Endothelial cell of umbilical vein (primary cell): ENCODE results near the gene PRRX2. TPM values are rescaled to one million over a fixed set of nuclear protein-coding genes. Genes with fewer than 3 reads are reported as not detected.
A peak's percentile ranks its signal among the peaks of the same experiment; 100 is the strongest.

Experiments
- BruUV-seq: library from RNA; stranded (reverse); fragments of 400-500 nt; replicated peaks from 2 replicates; lab custom pipeline; 2021; lab: Mats Ljungman, UMichigan
- CTCF ChIA-PET: fragments of 300-600, 350-600 bp; sonication (Branson Sonifier 250); formaldehyde crosslinking; loops from one replicate; lab custom pipeline; 2021; ENCODE audit warnings: antibody characterized with exemption, inconsistent platforms; lab: Charles Lee
- POLR2A ChIA-PET: fragments of 300-600, 350-600 bp; sonication (Branson Sonifier 250); formaldehyde crosslinking; loops from one replicate; lab custom pipeline; 2021; ENCODE audit warnings: antibody characterized with exemption, inconsistent platforms; lab: Charles Lee
- DNase-seq: peaks from one replicate; pipeline ENCODE4 v3.0.0-alpha.2; 2011; ENCODE audit warnings: low read depth, low spot score
- FAIRE-seq: peaks from 2 replicates; lab custom pipeline; 2011; peaks lifted over from hg19 to GRCh38; lab: Jason Lieb, UNC
- H2AFZ ChIP-seq: 2 replicates; pipeline ENCODE4 v1.6.0; 2012; ENCODE audit warnings: low read depth, low read length, control low read depth, inconsistent platforms
- H3K27ac ChIP-seq: 2 replicates; pipeline ENCODE4 v1.5.1; 2011; ENCODE audit warnings: low read depth, mild to moderate bottlenecking, control low read depth, low read length, moderate library complexity; ENCODE audit not compliant: insufficient read depth
- H3K27me3 ChIP-seq, 2 experiments: 2 replicates each; pipeline versions ENCODE4 v1.6.0 to v1.6.1; 2011; ENCODE audit warnings: low read length in 2 of 2, mixed read lengths in 1 of 2; ENCODE audit not compliant: control insufficient read depth in 2 of 2, insufficient read depth in 2 of 2
- H3K36me3 ChIP-seq, 2 experiments: 2 replicates in 1 of 2; 3 replicates in 1 of 2; pipeline ENCODE4 v1.5.1; 2011; ENCODE audit warnings: low read length in 2 of 2, mild to moderate bottlenecking in 1 of 2, moderate library complexity in 1 of 2; ENCODE audit not compliant: control insufficient read depth in 2 of 2, insufficient read depth in 2 of 2; ENCODE audit errors: extremely low read depth in 1 of 2
- H3K4me1 ChIP-seq: 3 replicates; pipeline ENCODE4 v1.5.1; 2011; ENCODE audit warnings: mild to moderate bottlenecking, low read length; ENCODE audit not compliant: control insufficient read depth, insufficient read depth; ENCODE audit errors: extremely low read depth
- H3K4me2 ChIP-seq: 2 replicates; pipeline ENCODE4 v1.6.1; 2011; ENCODE audit warnings: low read length, control low read depth, mixed read lengths; ENCODE audit not compliant: insufficient read depth
- H3K4me3 ChIP-seq, 3 experiments: fragments of 200-600 bp in 1 of 3; sonication (generic), shearing (Covaris generic) in 1 of 3; replicated peaks in 1 of 3; 2 replicates each; pipeline ENCODE4 v1.5.1; 2011 to 2016; ENCODE audit warnings: control low read depth in 3 of 3, low read length in 3 of 3, mild to moderate bottlenecking in 2 of 3, inconsistent platforms in 1 of 3, low read depth in 1 of 3, moderate library complexity in 1 of 3; ENCODE audit not compliant: insufficient read depth in 1 of 3
- H3K79me2 ChIP-seq: 2 replicates; pipeline ENCODE4 v1.6.0; 2012; ENCODE audit warnings: low read length, inconsistent platforms; ENCODE audit not compliant: control insufficient read depth, insufficient read depth
- H3K9ac ChIP-seq: replicated peaks from 2 replicates; pipeline ENCODE3; 2011; ENCODE audit warnings: low read length, control low read depth; ENCODE audit not compliant: insufficient read depth; ENCODE audit errors: extremely low read depth
- H3K9me1 ChIP-seq: replicated peaks from 3 replicates; pipeline ENCODE4 v1.6.0; 2011; ENCODE audit warnings: mild to moderate bottlenecking, low read length; ENCODE audit not compliant: control insufficient read depth, insufficient read depth; ENCODE audit errors: extremely low read depth
- H3K9me3 ChIP-seq: replicated peaks from 2 replicates; pipeline ENCODE4 v1.5.1; 2012; ENCODE audit warnings: low read length, inconsistent platforms; ENCODE audit not compliant: control insufficient read depth, insufficient read depth
- H4K20me1 ChIP-seq: replicated peaks from 2 replicates; pipeline ENCODE3; 2011; ENCODE audit warnings: mild to moderate bottlenecking, low read length; ENCODE audit not compliant: control insufficient read depth, insufficient read depth; ENCODE audit errors: extremely low read depth
- CTCF ChIP-seq, 2 donors: IDR thresholded peaks; 1 replicate in 1 of 2; 2 replicates in 1 of 2; pipeline ENCODE4 v1.5.1; 2011; ENCODE audit warnings: low read length in 2 of 2, mild to moderate bottlenecking in 2 of 2, moderate library complexity in 2 of 2, control low read depth in 1 of 2, inconsistent platforms in 1 of 2, low read depth in 1 of 2; ENCODE audit not compliant: insufficient read depth in 1 of 2; ENCODE audit errors: extremely low read depth in 1 of 2
- EZH2 ChIP-seq: IDR thresholded peaks from 2 replicates; pipeline ENCODE4 v1.6.1; 2012; ENCODE audit warnings: borderline replicate concordance, low read depth, mild to moderate bottlenecking, moderate library complexity, low read length, inconsistent platforms; ENCODE audit not compliant: severe bottlenecking
- FOS ChIP-seq: IDR thresholded peaks from 2 replicates; pipeline ENCODE4 v1.6.1; 2011; ENCODE audit warnings: mild to moderate bottlenecking, low read length, moderate library complexity, borderline replicate concordance; ENCODE audit not compliant: insufficient read depth
- GATA2 ChIP-seq: IDR thresholded peaks from 2 replicates; pipeline ENCODE4 v1.7.0; 2011; ENCODE audit warnings: low read depth, mild to moderate bottlenecking, moderate library complexity, mixed read lengths, low read length; ENCODE audit not compliant: insufficient read length, insufficient read depth
- JUN ChIP-seq: IDR thresholded peaks from 2 replicates; pipeline ENCODE4 v1.6.1; 2011; ENCODE audit warnings: borderline replicate concordance, low read depth; ENCODE audit not compliant: insufficient read length, insufficient read depth
- MYC ChIP-seq: IDR thresholded peaks from one replicate; pipeline ENCODE4 v1.6.1; 2011; ENCODE audit warnings: mild to moderate bottlenecking, low read depth, low read length
- POLR2A ChIP-seq: IDR thresholded peaks from 2 replicates; pipeline ENCODE4 v1.6.1; 2012; ENCODE audit warnings: low read depth, mild to moderate bottlenecking, control low read depth, low read length
- POLR2AphosphoS5 ChIP-seq: IDR thresholded peaks from 2 replicates; pipeline ENCODE4 v1.6.1; 2012; ENCODE audit warnings: low read depth, mild to moderate bottlenecking, control low read depth, low read length, moderate library complexity; ENCODE audit not compliant: insufficient read depth
- dilution Hi-C: fragments of 300-500 bp; cut with MboI; formaldehyde crosslinking; loops from one replicate; pipeline ENCODE4 v1.15.0; 2019; ENCODE audit warnings: low sequenced_read_pairs; ENCODE audit not compliant: extremely low pct_ligation_motif_present
- intact Hi-C: fragments of 100-400 bp; cut with micrococcal nuclease; formaldehyde crosslinking; loops from one replicate; pipeline ENCODE4 v1.10.0; 2022
- polyA plus RNA-seq, 4 experiments: library from polyadenylated mRNA; depleted of rRNA in 3 of 4; stranded (reverse) in 3 of 4; unstranded in 1 of 4; fragments of >200 nt; gene quantifications; 2 replicates each; pipeline versions ENCODE4 v1.2.1 to v1.2.3, GENCODE V29; 2011 to 2012; ENCODE audit warnings: missing spikeins in 1 of 4
- total RNA-seq: library from RNA; stranded (reverse); gene quantifications from 2 replicates; pipeline ENCODE4 v1.2.3, GENCODE V29; 2021
- TF ChIP-seq, protein P1 (sequence below): IDR thresholded peaks from 2 replicates; pipeline ENCODE4 v1.6.1; 2011; ENCODE audit not compliant: insufficient read depth, insufficient read length

PRRX2 gene
- total and polyA plus RNA-seq, 2 donors (not counting 3 experiments of a cell fraction or from before 2014, with no cell fraction given): 0.19 to 0.77 TPM

GRCh38 chr9:129653823-129654553 lies 11.5 kb upstream of the PRRX2 start:
- CTCF ChIA-PET: no interaction called here
- no peak overlapping the region for H3K9ac ChIP-seq
- TF ChIP-seq EZH2: no peak
- TF ChIP-seq, protein P1, sequence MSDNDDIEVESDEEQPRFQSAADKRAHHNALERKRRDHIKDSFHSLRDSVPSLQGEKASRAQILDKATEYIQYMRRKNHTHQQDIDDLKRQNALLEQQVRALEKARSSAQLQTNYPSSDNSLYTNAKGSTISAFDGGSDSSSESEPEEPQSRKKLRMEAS: no peak
- TF ChIP-seq CTCF (IDR thresholded peaks at IDR 0.05; ENCODE audit: extremely low read depth in 1 of 2, insufficient read depth in 1 of 2, low read depth in 1 of 2, low read length in 2 of 2): no peak
- TF ChIP-seq MYC: no peak
- TF ChIP-seq POLR2AphosphoS5: no peak
- TF ChIP-seq JUN: no peak
- no peak for TF ChIP-seq GATA2
- no peak for TF ChIP-seq FOS
- no peak for TF ChIP-seq POLR2A
- H3K79me2 ChIP-seq: no peaks in the 10 kb centered on the region
- H3K4me3 ChIP-seq: no peak overlapping the region
- intact Hi-C loops (loop anchor here (5.0 kb wide), 1 partner anchor 43 kb away; no protein-coding TSS in a partner anchor), dilution Hi-C loops (no loop called here)
- no peaks in the 10 kb centered on the region for H3K9me3 ChIP-seq
- H3K4me1 ChIP-seq: no peaks in the 10 kb centered on the region
- no TSS peak for BruUV-seq
- H4K20me1 ChIP-seq: no peaks in the 10 kb centered on the region
- H3K4me2 ChIP-seq: no peak overlapping the region
- H3K27ac ChIP-seq: no peak overlapping the region
- H2AFZ ChIP-seq: peak overlapping the region; percentile 63
- no peaks in the 10 kb centered on the region for H3K9me1 ChIP-seq
- DNase-seq: peak; percentile 14
- POLR2A ChIA-PET: no interaction called here
- H3K27me3 ChIP-seq: no peaks in the 10 kb centered on the region
- peak; percentile 28 for FAIRE-seq
- H3K36me3 ChIP-seq: no peaks in the 10 kb centered on the region
